HT1080 (cell line): ENCODE data around the gene ZNF107. TPM values are rescaled to one million over a fixed set of nuclear protein-coding genes. Genes with fewer than 3 reads are reported as not detected.

ENCODE experiments used
- DNase-seq: peaks from one replicate; pipeline ENCODE4 v3.0.0-alpha.2; 2015; ENCODE audit warnings: low read depth
- polyA plus RNA-seq, 2 experiments: library from polyadenylated mRNA; depleted of rRNA; stranded (reverse); fragments of >200 nt; gene quantifications; 2 replicates each; pipeline ENCODE4 v1.2.3, GENCODE V29; 2015
- total RNA-seq: library from RNA; depleted of rRNA; stranded (reverse); fragments of >200 nt; shearing (Covaris generic); gene quantifications from 2 replicates; pipeline ENCODE4 v1.2.3, GENCODE V29; 2014; rRNA removed

ZNF107 gene
- total RNA-seq: 2.5 and 3.4 TPM in 2 replicates
- 1.8 and 2.3 TPM in 2 replicates for polyA plus RNA-seq (2015; cell fraction: cytosol; rRNA removed)
- polyA plus RNA-seq (2015; cell fraction: nucleus; rRNA removed): 3.4 and 3.5 TPM in 2 replicates

DNA sequence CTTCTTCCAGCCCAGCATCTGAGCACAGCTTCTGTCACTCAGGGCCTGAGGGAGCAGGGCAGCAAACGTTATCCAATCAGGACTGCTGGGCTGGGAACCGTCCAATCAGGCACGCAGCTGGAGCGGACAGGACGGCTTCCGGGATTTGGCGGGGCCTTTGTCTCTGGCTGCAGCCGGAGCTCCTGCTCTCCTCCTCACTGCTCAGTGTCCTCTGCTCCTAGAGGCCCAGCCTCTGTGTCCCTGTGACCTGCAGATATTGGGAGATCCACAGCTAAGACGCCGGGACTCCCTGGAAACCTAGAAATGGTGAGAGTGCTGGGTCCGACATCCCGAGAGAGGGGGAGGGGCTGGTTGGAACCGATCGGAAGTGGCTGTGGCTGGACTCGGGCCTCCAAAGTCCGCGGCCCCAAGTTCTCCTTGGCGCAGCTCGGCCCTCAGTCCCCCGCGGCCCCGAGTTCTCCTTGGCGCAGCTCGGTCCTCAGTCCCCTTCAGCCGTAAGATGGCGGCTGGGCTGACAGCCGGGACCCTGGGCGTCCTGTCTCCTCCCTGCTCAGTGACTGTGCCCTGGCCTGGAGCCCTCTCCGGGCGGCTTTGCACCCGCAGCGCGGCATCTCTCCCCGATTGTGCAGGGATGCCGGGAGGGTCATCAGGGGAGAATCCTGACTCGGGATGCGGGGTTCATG is at the start of gene ZNF107:
ZNF107 (plus strand) TSS at position 154 of the 683 bp plus-strand sequence; CDS start at position 304, 150 bp downstream.
- peak; percentile 93 for DNase-seq

- peak; percentile 36 for DNase-seq
Observed at GRCh38 chr7:64618785-64619456, 47.0 kb upstream of the ZNF107 start.

- DNase-seq: no peak
Observed at GRCh38 chr7:64619705-64620104, 46.2 kb upstream of the ZNF107 start.

GRCh38 chr7:64621656-64622055 is 44.3 kb upstream of the ZNF107 start:
- no peak for DNase-seq

- DNase-seq: no peak
Observed at GRCh38 chr7:64625114-64626082, 40.5 kb upstream of the ZNF107 start.

GRCh38 chr7:64626083-64626469 is 39.9 kb upstream of the ZNF107 start:
- DNase-seq: no peak

- DNase-seq: no peak
Observed at GRCh38 chr7:64626557-64626956, 39.4 kb upstream of the ZNF107 start.

- no peak for DNase-seq
Observed at GRCh38 chr7:64628192-64628591, 37.7 kb upstream of the ZNF107 start.

- no peak for DNase-seq
Observed at GRCh38 chr7:64628721-64629120, 37.2 kb upstream of the ZNF107 start.

DNA sequence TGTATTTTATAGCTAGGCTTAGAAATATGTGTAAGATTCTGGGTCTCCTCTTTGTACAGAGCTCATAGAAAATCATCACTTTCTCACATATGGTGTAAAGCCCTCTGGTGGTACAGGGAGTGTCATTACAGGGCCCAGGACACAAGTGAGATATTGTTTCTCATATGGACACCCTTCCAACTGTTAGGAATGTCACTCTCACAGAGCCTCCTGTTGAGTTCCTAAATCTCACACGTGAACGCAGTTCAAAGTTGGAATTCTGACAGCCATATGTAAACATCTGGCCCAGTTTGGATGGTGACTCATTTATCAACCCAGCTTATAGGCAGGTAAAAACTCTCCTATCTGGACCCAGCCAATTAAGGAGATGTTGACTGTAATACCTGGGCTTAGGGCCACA is 35.4 kb upstream of the ZNF107 start:
- DNase-seq: no peak

- no peak for DNase-seq
Observed at GRCh38 chr7:64632029-64632428, 33.9 kb upstream of the ZNF107 start.

DNA sequence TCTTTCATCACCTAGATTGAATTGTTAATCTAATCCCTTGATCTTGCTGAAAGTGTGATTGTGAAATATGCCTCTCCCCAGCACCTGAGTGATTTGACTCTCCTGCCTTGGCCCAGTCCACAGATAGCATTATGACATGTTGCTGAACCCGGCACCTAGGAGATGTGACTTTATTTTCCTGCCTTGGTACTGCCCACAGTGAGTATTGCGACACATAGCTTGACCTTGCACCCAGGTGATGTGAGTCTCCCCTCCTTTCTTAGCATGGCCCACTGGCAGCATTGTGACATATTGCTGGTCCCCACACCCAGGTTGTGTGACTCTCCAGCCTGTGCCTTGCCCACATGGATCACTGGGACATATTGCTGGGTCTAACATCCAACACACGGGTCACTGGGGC is 32.5 kb upstream of the ZNF107 start:
- no peak for DNase-seq

- DNase-seq: no peak
Observed at GRCh38 chr7:64634406-64635062, 31.4 kb upstream of the ZNF107 start.

GRCh38 chr7:64636386-64636785 is 29.5 kb upstream of the ZNF107 start:
- no peak for DNase-seq

- DNase-seq: no peak
Observed at GRCh38 chr7:64637521-64638445, 28.1 kb upstream of the ZNF107 start.

GRCh38 chr7:64638822-64639221 is 27.1 kb upstream of the ZNF107 start:
- DNase-seq: no peak

DNA sequence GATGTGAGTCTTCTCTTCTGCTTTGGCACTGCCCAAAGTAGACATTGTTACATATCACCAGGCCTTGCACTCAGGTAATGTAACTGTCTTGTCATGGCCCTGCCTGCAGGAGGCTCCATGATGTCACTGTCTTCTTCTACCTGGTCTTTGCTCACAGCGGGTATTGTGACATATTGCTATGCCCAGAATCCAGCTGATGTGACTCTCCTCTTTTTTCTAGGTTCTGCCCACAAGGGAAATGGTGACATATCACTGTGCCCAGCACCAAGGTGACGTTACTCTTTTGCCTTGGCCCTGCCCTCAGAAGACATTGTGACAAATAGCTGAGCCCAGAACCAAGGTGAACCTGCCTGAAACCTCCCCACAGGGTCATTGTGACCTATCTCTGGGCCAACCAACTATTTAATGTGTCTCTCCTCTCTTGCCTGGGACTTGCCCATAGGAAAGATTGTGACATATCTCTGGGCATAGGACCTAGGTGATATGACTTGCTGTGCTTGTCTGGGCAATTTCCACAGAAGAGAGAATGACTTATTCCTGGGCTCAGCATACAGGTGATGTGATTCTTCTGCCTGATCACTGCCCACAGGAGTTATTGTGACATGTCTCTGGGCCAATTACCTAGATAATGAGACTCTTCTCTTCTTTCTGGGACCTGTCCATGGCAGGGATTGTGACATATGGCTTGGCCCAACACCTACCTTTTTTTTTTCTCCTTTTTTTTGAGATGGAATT is 26.5 kb upstream of the ZNF107 start:
- no peak for DNase-seq

GRCh38 chr7:64640504-64640903 is 25.4 kb upstream of the ZNF107 start:
- DNase-seq: no peak

- no peak for DNase-seq
Observed at GRCh38 chr7:64642046-64642445, 23.9 kb upstream of the ZNF107 start.
